OCI-LY3 (cell line): ENCODE results near the gene OGDH.

Experiments
- H2AFZ ChIP-seq: fragments of 200-600, 300-600 bp; shearing (Covaris generic); 2 replicates; pipeline ENCODE4 v1.6.0; 2014; ENCODE audit warnings: antibody characterized with exemption, low read depth, low read length
- H3K27ac ChIP-seq: fragments of 200-600, 300-600 bp; sonication (generic); 2 replicates; pipeline ENCODE4 v1.5.1; 2014; ENCODE audit warnings: mild to moderate bottlenecking, low read length, moderate library complexity, mixed read lengths
- H3K27me3 ChIP-seq: fragments of 200-600, 300-600 bp; sonication (generic); 2 replicates; pipeline ENCODE4 v1.6.1; 2014; ENCODE audit warnings: low read depth, low read length, mixed read lengths
- H3K36me3 ChIP-seq: fragments of 200-600, 300-600 bp; sonication (generic); replicated peaks from 2 replicates; pipeline ENCODE3; 2014; ENCODE audit warnings: low read depth, low read length, mixed read lengths
- H3K4me1 ChIP-seq: fragments of 300-600, 200-600 bp; sonication (generic); 2 replicates; pipeline ENCODE4 v1.6.1; 2014; ENCODE audit warnings: low read length, mixed read lengths
- H3K4me2 ChIP-seq: fragments of 200-600, 300-600 bp; sonication (generic); 2 replicates; pipeline ENCODE4 v1.6.1; 2014; ENCODE audit warnings: low read length, mixed read lengths
- H3K4me3 ChIP-seq: fragments of 300-600, 200-600 bp; sonication (generic); 2 replicates; pipeline ENCODE4 v1.5.1; 2014; ENCODE audit warnings: antibody characterized with exemption, mild to moderate bottlenecking, low read length, moderate library complexity
- H3K79me2 ChIP-seq: fragments of 300-600, 200-600 bp; shearing (Covaris generic); 2 replicates; pipeline ENCODE4 v1.6.1; 2014; ENCODE audit warnings: mild to moderate bottlenecking, low read length, mixed read lengths
- H3K9ac ChIP-seq: fragments of 300-600, 200-600 bp; shearing (Covaris generic); 2 replicates; pipeline ENCODE4 v1.6.0; 2014; ENCODE audit warnings: mild to moderate bottlenecking, low read length, moderate library complexity
- H3K9me3 ChIP-seq: fragments of 200-600, 300-600 bp; shearing (Covaris generic); 2 replicates; pipeline ENCODE4 v1.6.1; 2014; ENCODE audit warnings: low read length, mixed read lengths; ENCODE audit not compliant: insufficient read depth
- H4K20me1 ChIP-seq: fragments of 200-600, 300-600 bp; sonication (generic); 2 replicates; pipeline ENCODE4 v1.6.1; 2016; ENCODE audit warnings: low read length, mixed read lengths; ENCODE audit not compliant: insufficient read depth
- CTCF ChIP-seq: fragments of 200-600, 300-600 bp; sonication (generic); IDR thresholded peaks from 2 replicates; pipeline ENCODE4 v1.5.1; 2014; ENCODE audit warnings: antibody characterized with exemption, low read length, low read depth
- EZH2phosphoT487 ChIP-seq: fragments of 200-600 bp; shearing (Covaris generic); IDR thresholded peaks from 2 replicates; pipeline ENCODE4 v1.6.1; 2018; ENCODE audit warnings: antibody characterized with exemption, mixed run types, low read depth

The OGDH gene

GRCh38 chr7:44565097-44565794, 41.2 kb upstream of the OGDH start:
- Histone ChIP-seq H3K27me3 (no peaks in the 10 kb centered on the region), H2AFZ (no peak overlapping the region), H4K20me1 (peaks cover 10% of the 10 kb centered on the region), H3K4me2 (no peak overlapping the region), H3K4me3 (no peak overlapping the region), H3K79me2 (no peaks in the 10 kb centered on the region), H3K36me3 (peaks cover 54% of the 10 kb centered on the region), H3K27ac (no peak overlapping the region), H3K4me1 (no peaks in the 10 kb centered on the region), H3K9ac (no peak overlapping the region), H3K9me3 (no peaks in the 10 kb centered on the region)
- TF ChIP-seq EZH2phosphoT487 (no peak), CTCF (peak; percentile 85)

- TF ChIP-seq CTCF (no peak; the same call in 1 of the 2 replicates), EZH2phosphoT487 (no peak)
Measured at GRCh38 chr7:44565795-44566559, 40.5 kb upstream of the OGDH start.

GRCh38 chr7:44566680-44567079, 39.7 kb upstream of the OGDH start:
- Histone ChIP-seq H3K36me3 (peaks cover 67% of the 10 kb centered on the region), H3K4me2 (no peak overlapping the region), H3K79me2 (peaks cover 6% of the 10 kb centered on the region), H3K4me1 (no peaks in the 10 kb centered on the region), H4K20me1 (peaks cover 10% of the 10 kb centered on the region), H3K9ac (no peak overlapping the region), H3K4me3 (no peak overlapping the region), H2AFZ (no peak overlapping the region), H3K27me3 (no peaks in the 10 kb centered on the region), H3K27ac (no peak overlapping the region), H3K9me3 (no peaks in the 10 kb centered on the region)
- TF ChIP-seq EZH2phosphoT487 (no peak), CTCF (no peak)

More at GRCh38 chr7:44565795-44566559, 40.5 kb upstream of the OGDH start:
- no peak overlapping the region for H3K4me3 ChIP-seq
- no peaks in the 10 kb centered on the region for H3K79me2 ChIP-seq
- H3K27me3 ChIP-seq: no peaks in the 10 kb centered on the region
- H3K36me3 ChIP-seq: peaks cover 60% of the 10 kb centered on the region
- H3K4me2 ChIP-seq: no peak overlapping the region
- peaks cover 10% of the 10 kb centered on the region for H4K20me1 ChIP-seq
- no peaks in the 10 kb centered on the region for H3K4me1 ChIP-seq
- H3K9ac ChIP-seq: no peak overlapping the region
- no peaks in the 10 kb centered on the region for H3K9me3 ChIP-seq
- no peak overlapping the region for H3K27ac ChIP-seq
- H2AFZ ChIP-seq: no peak overlapping the region

- no peak overlapping the region for H3K4me2 ChIP-seq
- TF ChIP-seq CTCF (no peak), EZH2phosphoT487 (no peak)
- H3K4me3 ChIP-seq: no peak overlapping the region
- peaks cover 10% of the 10 kb centered on the region; the same call in 1 of the 2 replicates for H4K20me1 ChIP-seq
- no peak overlapping the region for H3K27ac ChIP-seq
- peaks cover 18% of the 10 kb centered on the region for H3K79me2 ChIP-seq
- H3K36me3 ChIP-seq: peaks cover 79% of the 10 kb centered on the region
- H3K9ac ChIP-seq: no peak overlapping the region
- H3K27me3 ChIP-seq: no peaks in the 10 kb centered on the region
- H2AFZ ChIP-seq: no peak overlapping the region
- peaks cover 6% of the 10 kb centered on the region for H3K4me1 ChIP-seq
- H3K9me3 ChIP-seq: no peaks in the 10 kb centered on the region
Measured at GRCh38 chr7:44567884-44568283, 38.5 kb upstream of the OGDH start.
